Measurements from ENCODE around the gene ATF5. TPM values are rescaled to one million over a fixed set of nuclear protein-coding genes. Genes with fewer than 3 reads are reported as not detected.

The ATF5 gene
- total RNA-seq, 1 donor from 2014 or later, result 13.8 TPM

DNA sequence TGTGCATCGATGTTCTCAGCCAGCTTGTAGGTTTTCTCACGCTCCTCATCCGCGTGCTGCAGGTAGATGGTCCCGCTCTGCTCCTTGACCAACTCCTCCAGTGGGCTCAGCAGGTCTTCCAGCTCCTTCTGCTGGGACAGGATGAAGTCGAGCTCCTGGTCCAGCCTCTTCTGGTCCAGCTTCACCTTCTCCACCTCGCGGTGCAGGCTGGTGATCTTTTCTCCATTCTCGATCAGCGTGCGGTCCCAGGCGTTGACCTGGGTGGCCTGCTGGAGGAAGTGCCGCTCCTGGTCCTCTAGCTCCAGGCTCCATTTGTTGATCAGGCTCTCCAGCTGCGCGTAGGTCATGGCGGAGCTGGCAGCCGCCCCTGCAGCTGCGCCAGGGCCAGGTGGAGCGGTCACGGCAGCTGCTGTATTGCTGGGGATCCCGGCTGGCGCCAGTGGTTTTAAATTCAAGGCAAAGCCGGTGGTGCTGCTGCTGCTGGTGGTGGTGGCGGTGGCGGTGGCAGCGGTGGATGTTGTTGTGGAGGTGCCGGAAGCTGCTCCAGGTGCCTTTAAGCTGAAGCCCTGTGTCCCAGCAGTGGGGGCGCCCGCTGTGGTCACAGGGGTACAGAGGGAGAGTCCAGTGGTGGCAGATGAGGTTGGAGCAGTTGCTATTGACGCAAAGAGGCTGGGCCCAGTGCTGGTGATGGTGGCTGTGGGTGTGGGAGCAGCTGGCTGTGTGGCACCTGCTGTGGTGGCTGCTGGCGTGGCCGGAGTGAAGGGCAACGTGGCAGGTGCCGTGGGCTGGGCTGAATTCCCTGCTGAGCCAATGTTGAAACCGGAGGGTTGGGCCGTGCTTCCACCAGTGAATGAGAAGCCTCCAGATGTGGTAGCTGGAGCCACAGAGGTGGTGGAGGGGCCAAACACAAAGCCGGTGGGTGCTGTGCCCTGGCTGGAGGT lies 20.3 kb upstream of the ATF5 start:
- Histone ChIP-seq H3K27ac (no peak overlapping the region), H3K9me3 (no peaks in the 10 kb centered on the region), H3K4me3 (no peak overlapping the region), H3K36me3 (peaks cover 54% of the 10 kb centered on the region), H3K4me1 (peaks cover 22% of the 10 kb centered on the region), H3K27me3 (ENCODE audit: low read depth) (no peaks in the 10 kb centered on the region)
- ATAC-seq (no peak), DNase-seq (no peak)
- TF ChIP-seq, protein P1, sequence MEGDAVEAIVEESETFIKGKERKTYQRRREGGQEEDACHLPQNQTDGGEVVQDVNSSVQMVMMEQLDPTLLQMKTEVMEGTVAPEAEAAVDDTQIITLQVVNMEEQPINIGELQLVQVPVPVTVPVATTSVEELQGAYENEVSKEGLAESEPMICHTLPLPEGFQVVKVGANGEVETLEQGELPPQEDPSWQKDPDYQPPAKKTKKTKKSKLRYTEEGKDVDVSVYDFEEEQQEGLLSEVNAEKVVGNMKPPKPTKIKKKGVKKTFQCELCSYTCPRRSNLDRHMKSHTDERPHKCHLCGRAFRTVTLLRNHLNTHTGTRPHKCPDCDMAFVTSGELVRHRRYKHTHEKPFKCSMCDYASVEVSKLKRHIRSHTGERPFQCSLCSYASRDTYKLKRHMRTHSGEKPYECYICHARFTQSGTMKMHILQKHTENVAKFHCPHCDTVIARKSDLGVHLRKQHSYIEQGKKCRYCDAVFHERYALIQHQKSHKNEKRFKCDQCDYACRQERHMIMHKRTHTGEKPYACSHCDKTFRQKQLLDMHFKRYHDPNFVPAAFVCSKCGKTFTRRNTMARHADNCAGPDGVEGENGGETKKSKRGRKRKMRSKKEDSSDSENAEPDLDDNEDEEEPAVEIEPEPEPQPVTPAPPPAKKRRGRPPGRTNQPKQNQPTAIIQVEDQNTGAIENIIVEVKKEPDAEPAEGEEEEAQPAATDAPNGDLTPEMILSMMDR (IDR thresholded peaks at IDR 0.05), result no peak
- intact Hi-C loops (cut with DNase I), result no loop called here

DNA sequence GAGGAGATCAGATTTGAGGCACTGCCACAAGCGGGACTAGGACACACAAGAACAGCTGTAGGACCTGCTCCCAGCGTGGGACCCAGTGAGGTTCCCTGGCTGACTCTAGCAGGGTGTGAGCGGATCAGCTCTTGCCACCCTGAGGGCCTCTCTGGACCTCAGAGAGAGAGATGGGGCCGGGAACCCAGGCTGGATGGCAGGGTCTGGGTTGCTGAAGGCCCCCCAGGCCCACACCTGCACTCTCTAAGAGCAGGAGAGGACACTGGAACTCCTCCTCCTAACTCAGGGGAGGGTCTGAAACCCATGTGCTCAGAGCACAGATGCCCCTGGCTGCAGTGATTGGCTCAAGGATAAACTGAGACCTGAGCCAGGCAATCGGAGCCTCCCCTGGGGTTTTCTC lies 18.8 kb upstream of the ATF5 start:
- ATAC-seq, result no peak
- peaks cover 22% of the 10 kb centered on the region for H3K4me1 ChIP-seq
- H3K36me3 ChIP-seq, result peaks cover 59% of the 10 kb centered on the region
- intact Hi-C loops (cut with DNase I), result no loop called here
- H3K4me3 ChIP-seq, result no peak overlapping the region
- H3K9me3 ChIP-seq, result no peaks in the 10 kb centered on the region
- H3K27me3 ChIP-seq (ENCODE audit: low read depth), result no peaks in the 10 kb centered on the region
- no peak for DNase-seq
- peak overlapping the region; percentile 18 for H3K27ac ChIP-seq
- TF ChIP-seq, protein P1 (IDR thresholded peaks at IDR 0.05), result no peak

DNA sequence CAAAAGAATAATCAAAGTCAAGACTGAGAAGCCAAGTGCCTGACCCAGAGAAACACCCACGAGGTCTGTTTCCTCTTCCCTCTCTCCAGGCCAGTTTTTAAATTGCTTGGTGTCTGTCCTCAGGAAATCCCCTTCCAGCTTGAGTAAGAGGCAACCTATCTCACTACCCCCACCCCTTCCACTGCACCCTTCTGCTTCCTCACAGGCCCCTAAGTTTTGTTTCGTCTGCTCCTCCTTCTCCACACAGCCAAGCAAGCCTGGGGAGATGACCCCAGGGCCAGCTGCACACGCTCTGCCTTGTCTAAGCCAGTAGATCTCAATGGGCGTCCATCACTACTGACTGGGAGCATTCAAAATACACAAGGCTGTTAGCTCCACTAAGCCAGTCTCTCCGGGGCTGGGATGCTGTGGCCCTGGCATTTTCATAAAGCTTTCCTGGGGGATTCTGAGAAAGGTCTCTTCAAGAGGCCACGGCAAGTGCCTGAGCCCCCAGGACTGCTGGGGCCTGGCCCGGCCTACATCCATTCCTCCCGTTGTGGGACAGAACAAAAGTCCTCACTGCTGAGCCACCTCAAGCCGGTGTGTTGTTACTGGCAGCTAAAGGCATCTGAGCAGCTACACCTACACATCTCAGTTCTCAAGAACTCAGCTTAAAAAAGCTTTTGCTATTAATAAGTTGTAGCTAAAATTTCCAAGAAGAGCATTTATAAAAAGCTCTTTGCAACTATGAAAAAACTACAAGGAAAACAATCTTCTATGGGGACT lies 17.4 kb upstream of the ATF5 start:
- peaks cover 61% of the 10 kb centered on the region for H3K36me3 ChIP-seq
- H3K4me1 ChIP-seq, result peaks cover 22% of the 10 kb centered on the region
- H3K27me3 ChIP-seq (ENCODE audit: low read depth), result no peaks in the 10 kb centered on the region
- ATAC-seq (peak in 1 of 2 donors; percentile 26), DNase-seq (no peak)
- H3K9me3 ChIP-seq, result no peaks in the 10 kb centered on the region
- intact Hi-C loops (cut with DNase I), result no loop called here
- peak overlapping the region; percentile 18 for H3K27ac ChIP-seq
- H3K4me3 ChIP-seq, result no peak overlapping the region
- TF ChIP-seq, protein P1 (IDR thresholded peaks at IDR 0.05), result no peak

DNA sequence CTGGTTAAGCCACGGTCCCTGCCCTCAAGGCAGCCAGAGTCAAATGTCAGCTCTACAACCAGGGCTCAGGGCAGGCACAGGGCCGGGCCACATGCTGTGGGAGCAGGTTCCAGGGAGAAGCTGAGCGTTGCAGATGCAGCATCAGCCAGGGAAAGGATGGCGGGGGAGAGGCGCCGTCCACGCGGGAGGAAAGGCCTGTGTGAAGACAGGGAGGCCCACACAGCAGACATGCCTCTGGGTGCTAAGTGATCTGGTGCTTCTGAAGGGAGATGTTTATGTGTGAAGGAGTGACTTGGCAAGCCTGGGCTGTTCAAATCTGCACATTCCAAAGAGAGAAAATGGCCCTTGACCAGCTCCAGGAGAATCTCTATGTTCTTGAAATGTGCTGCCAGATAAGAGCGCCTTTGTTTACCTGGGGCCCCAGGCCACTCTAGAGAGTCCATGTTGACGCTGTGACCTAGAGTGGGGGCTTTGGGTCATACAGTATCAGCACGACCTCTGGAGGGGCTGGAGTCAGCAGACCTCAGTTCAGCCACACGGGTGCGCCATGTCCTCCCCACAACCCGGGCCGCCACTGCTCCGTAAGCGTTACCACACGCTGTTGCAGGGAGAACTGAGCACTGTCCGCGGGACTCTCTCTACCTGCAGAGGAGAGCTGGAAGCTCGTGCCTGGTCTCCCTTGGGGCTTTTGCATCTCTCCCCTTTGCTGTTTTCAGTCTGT lies 15.9 kb upstream of the ATF5 start:
- Histone ChIP-seq H3K36me3 (peaks cover 57% of the 10 kb centered on the region), H3K4me1 (peaks cover 22% of the 10 kb centered on the region), H3K27ac (no peak overlapping the region), H3K9me3 (no peaks in the 10 kb centered on the region), H3K27me3 (ENCODE audit: low read depth) (no peaks in the 10 kb centered on the region), H3K4me3 (no peak overlapping the region)
- DNase-seq, result no peak
- peak; percentile 24 to 53 for ATAC-seq
- intact Hi-C loops (cut with DNase I), result no loop called here
- TF ChIP-seq, protein P1 (IDR thresholded peaks at IDR 0.05), result no peak

DNA sequence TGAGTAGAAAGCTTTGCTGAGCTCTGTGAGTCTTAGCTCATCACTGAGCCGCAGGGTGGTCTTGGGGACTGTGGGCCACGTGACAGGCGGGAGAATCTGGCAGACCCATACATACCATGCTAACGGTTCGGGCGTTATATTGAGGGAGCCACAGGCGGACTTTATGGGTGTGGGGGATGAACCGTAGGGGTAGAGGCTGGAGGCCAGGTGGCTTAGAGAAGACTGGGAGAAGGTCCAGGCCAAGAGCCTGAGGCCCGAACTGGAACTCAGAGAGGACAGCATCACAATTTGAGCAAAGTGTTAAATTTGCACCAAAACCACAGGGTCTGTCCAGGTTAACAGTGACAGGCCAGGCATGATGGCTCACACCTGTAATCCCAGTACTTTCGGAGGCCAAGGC lies 15.3 kb upstream of the ATF5 start:
- no peak overlapping the region for H3K27ac ChIP-seq
- no peaks in the 10 kb centered on the region for H3K9me3 ChIP-seq
- intact Hi-C loops (cut with DNase I), result no loop called here
- TF ChIP-seq, protein P1 (IDR thresholded peaks at IDR 0.05), result no peak
- peaks cover 22% of the 10 kb centered on the region for H3K4me1 ChIP-seq
- no peak for ATAC-seq
- H3K27me3 ChIP-seq (ENCODE audit: low read depth), result no peaks in the 10 kb centered on the region
- no peak overlapping the region for H3K4me3 ChIP-seq
- no peak for DNase-seq
- H3K36me3 ChIP-seq, result peaks cover 55% of the 10 kb centered on the region
